A549 (cell line): ENCODE data around the gene ENTHD1. TPM values are rescaled to one million over a fixed set of nuclear protein-coding genes. Genes with fewer than 3 reads are reported as not detected.

Experiments used
- ATAC-seq, 2 experiments: fragments of 200-7000 bp in 1 of 2; fragments of >200 bp in 1 of 2; cut with Nextera tagmentation in 1 of 2; cut with Tn5 transposase in 1 of 2; 3 replicates each; pipeline versions ENCODE4 v1.8.0 to v1.9.1; 2018 to 2020; ENCODE audit warnings: mild to moderate bottlenecking in 1 of 2, moderate library complexity in 1 of 2
- CTCF ChIA-PET: fragments of 300-600 bp; sonication (Branson Sonifier 250); formaldehyde crosslinking; extraction: SDS; loops from one replicate; lab custom pipeline; 2021; ENCODE audit warnings: antibody characterized with exemption, inconsistent platforms; lab: Yijun Ruan, JAX
- POLR2A ChIA-PET: fragments of 350-600 bp; formaldehyde crosslinking; extraction: SDS; loops from one replicate; lab custom pipeline; 2021; ENCODE audit warnings: antibody characterized with exemption, inconsistent platforms; lab: Yijun Ruan, JAX
- DNase-seq, 2 experiments: peaks; one replicate each; pipeline versions ENCODE4 v3.0.0 to v3.0.0-alpha.2; 2011 to 2016; ENCODE audit warnings: low read depth in 1 of 2, low spot score in 1 of 2
- FAIRE-seq: peaks from 2 replicates; lab custom pipeline; 2011; peaks lifted over from hg19 to GRCh38; lab: Jason Lieb, UNC
- H3K27ac ChIP-seq, 2 experiments: fragments of >200 bp; sonication (Bioruptor Twin); formaldehyde crosslinking; 3 replicates each; pipeline ENCODE4 v1.5.1; 2016 to 2017
- H3K4me1 ChIP-seq: fragments of >200 bp; sonication (Bioruptor Twin); formaldehyde crosslinking; 3 replicates; pipeline ENCODE4 v1.6.1; 2016
- H3K4me2 ChIP-seq: fragments of >200 bp; sonication (Bioruptor Twin); formaldehyde crosslinking; 3 replicates; pipeline ENCODE4 v1.6.1; 2016
- H3K4me3 ChIP-seq: fragments of >200 bp; sonication (Bioruptor Twin); formaldehyde crosslinking; 3 replicates; pipeline ENCODE4 v1.5.1; 2016
- H3K9me3 ChIP-seq: fragments of >200 bp; sonication (Bioruptor Twin); formaldehyde crosslinking; 3 replicates; pipeline ENCODE4 v1.6.1; 2016
- CBX2 ChIP-seq: fragments of 200-600 bp; sonication (generic); IDR thresholded peaks from 2 replicates; pipeline ENCODE4 v1.6.1; 2016; ENCODE audit warnings: low read depth, mild to moderate bottlenecking, borderline replicate concordance
- CEBPB ChIP-seq, 2 experiments: fragments of >200 bp in 1 of 2; sonication (Bioruptor Twin) in 1 of 2; formaldehyde crosslinking in 1 of 2; IDR thresholded peaks; 2 replicates each; pipeline ENCODE4 v1.6.1; 2012 to 2016
- CHD2 ChIP-seq: fragments of 150-350 bp; IDR thresholded peaks from 2 replicates; pipeline ENCODE4 v1.6.1; 2014; ENCODE audit warnings: low read length; ENCODE audit not compliant: partially characterized antibody
- CTCF ChIP-seq: fragments of >200 bp; sonication (Bioruptor Twin); formaldehyde crosslinking; IDR thresholded peaks from 3 replicates; pipeline ENCODE4 v1.5.1; 2016
- EP300 ChIP-seq, 2 experiments: fragments of >200 bp; sonication (Bioruptor Twin); formaldehyde crosslinking; IDR thresholded peaks; 2 replicates in 1 of 2; 3 replicates in 1 of 2; pipeline ENCODE4 v1.6.1; 2016 to 2017
- FOSB ChIP-seq: fragments of 250-450 bp; sonication (Bioruptor Pico); IDR thresholded peaks from 2 replicates; pipeline ENCODE4 v1.5.0; 2020; ENCODE audit warnings: mild to moderate bottlenecking, moderate library complexity
- HEYL ChIP-seq: fragments of 250-450 bp; sonication (Bioruptor Pico); IDR thresholded peaks from 2 replicates; pipeline ENCODE4 v1.8.0; 2021; ENCODE audit warnings: mild to moderate bottlenecking, moderate library complexity
- HOXB5 ChIP-seq: fragments of 250-450 bp; sonication (Bioruptor Pico); IDR thresholded peaks from 2 replicates; pipeline ENCODE4 v1.5.0; 2020; ENCODE audit warnings: mild to moderate bottlenecking, moderate library complexity
- JUN ChIP-seq, 2 experiments: fragments of >200 bp; sonication (Bioruptor Twin); formaldehyde crosslinking; IDR thresholded peaks; 2 replicates in 1 of 2; 3 replicates in 1 of 2; pipeline ENCODE4 v1.6.1; 2016 to 2017
- MAX ChIP-seq: IDR thresholded peaks from 2 replicates; pipeline ENCODE4 v1.6.1; 2012
- MAZ ChIP-seq: fragments of 150-350 bp; IDR thresholded peaks from 2 replicates; pipeline ENCODE4 v1.6.1; 2014; ENCODE audit warnings: antibody characterized with exemption, low read depth, low read length, borderline replicate concordance
- NR3C1 ChIP-seq: fragments of >200 bp; sonication (Bioruptor Twin); formaldehyde crosslinking; IDR thresholded peaks from 3 replicates; pipeline ENCODE4 v1.6.1; 2017
- POLR2AphosphoS2 ChIP-seq: conservative IDR thresholded peaks from 2 replicates; pipeline ENCODE4 v1.6.1; 2012; ENCODE audit warnings: low read length, improper control_type of control experiment, inconsistent platforms
- RCOR1 ChIP-seq: fragments of 150-350 bp; IDR thresholded peaks from 2 replicates; pipeline ENCODE4 v1.6.1; 2014; ENCODE audit warnings: antibody characterized with exemption, low read length, low read depth
- REST ChIP-seq: fragments of 200-600 bp; sonication (generic); IDR thresholded peaks from 2 replicates; pipeline ENCODE4 v1.6.1; 2016; ENCODE audit warnings: antibody characterized with exemption, mild to moderate bottlenecking, moderate library complexity
- SMC3 ChIP-seq: fragments of >200 bp; sonication (Bioruptor Twin); formaldehyde crosslinking; IDR thresholded peaks from 3 replicates; pipeline ENCODE4 v1.6.1; 2018; ENCODE audit warnings: inconsistent platforms
- WGBS: methylation state at CpG from one replicate; pipeline ENCODE4 v1.1.6; 2017; ENCODE audit errors: missing lambda C conversion rate; 5-methylcytosine and 5-hydroxymethylcytosine counted together
- polyA plus RNA-seq, 4 experiments: library from polyadenylated mRNA; depleted of rRNA in 3 of 4; stranded (reverse); fragments of >200 nt; fragmentation: RNase III in 1 of 4; extraction: RNeasy Plus Mini Kit Qiagen cat#74134 plus additional on column Dnase treatment in 1 of 4; gene quantifications; 2 replicates in 3 of 4; 3 replicates in 1 of 4; pipeline ENCODE4 v1.2.3, GENCODE V29; 2011 to 2017
- TF ChIP-seq, protein P1 (sequence below): fragments of 150-350 bp; IDR thresholded peaks from 2 replicates; pipeline ENCODE4 v1.6.1; 2014; ENCODE audit warnings: low read depth, mild to moderate bottlenecking, low read length

The ENTHD1 gene
- polyA plus RNA-seq, 2 of the 4 experiments (the other 2 are of a cell fraction) = not detected

GRCh38 chr22:39940757-39941305, 47.3 kb upstream of the ENTHD1 start:
- H3K4me3 ChIP-seq = no peak overlapping the region
- CTCF ChIA-PET = no interaction called here
- no peaks in the 10 kb centered on the region for H3K4me1 ChIP-seq
- TF ChIP-seq, protein P1, sequence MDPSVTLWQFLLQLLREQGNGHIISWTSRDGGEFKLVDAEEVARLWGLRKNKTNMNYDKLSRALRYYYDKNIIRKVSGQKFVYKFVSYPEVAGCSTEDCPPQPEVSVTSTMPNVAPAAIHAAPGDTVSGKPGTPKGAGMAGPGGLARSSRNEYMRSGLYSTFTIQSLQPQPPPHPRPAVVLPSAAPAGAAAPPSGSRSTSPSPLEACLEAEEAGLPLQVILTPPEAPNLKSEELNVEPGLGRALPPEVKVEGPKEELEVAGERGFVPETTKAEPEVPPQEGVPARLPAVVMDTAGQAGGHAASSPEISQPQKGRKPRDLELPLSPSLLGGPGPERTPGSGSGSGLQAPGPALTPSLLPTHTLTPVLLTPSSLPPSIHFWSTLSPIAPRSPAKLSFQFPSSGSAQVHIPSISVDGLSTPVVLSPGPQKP = no peak
- TF ChIP-seq EP300 (IDR thresholded peaks at IDR 0.05) (no peak), MAX (no peak), HEYL (CRISPR knock-in tag) (no peak), FOSB (CRISPR knock-in tag) (no peak)
- WGBS = 60% methylated on average over 9 of the region's 9 CpGs
- ATAC-seq (no peak), FAIRE-seq (no peak), DNase-seq (no peak)
- POLR2A ChIA-PET = no interaction called here
- H3K9me3 ChIP-seq = no peaks in the 10 kb centered on the region
- no peak overlapping the region for H3K4me2 ChIP-seq
- no peak overlapping the region for H3K27ac ChIP-seq

DNA sequence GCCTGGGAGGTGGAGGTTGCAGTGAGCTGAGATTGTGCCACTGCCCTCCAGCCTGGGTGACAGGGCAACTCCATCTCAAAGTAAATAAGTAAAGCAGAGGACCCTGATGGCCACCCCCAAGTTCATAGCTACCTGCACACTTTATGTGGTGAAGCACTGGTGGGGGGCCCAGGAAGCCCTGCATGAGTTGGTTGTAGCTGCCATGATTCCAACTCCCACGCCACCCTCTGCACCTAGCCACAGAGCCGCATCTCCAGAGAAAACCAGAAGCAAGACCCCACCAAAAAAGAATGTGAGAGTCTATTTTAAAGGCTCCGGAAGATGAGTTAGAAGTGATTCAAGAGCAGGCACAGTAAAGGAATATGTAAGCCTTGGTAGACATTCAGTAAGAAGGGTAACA, 46.3 kb upstream of the ENTHD1 start:
- no peaks in the 10 kb centered on the region for H3K9me3 ChIP-seq
- ATAC-seq (no peak), FAIRE-seq (no peak), DNase-seq (no peak)
- TF ChIP-seq POLR2AphosphoS2 (no peak), REST (no peak), MAZ (no peak), CHD2 (no peak), CBX2 (no peak), SMC3 (no peak), HOXB5 (CRISPR knock-in tag) (no peak), CTCF (no peak), CEBPB (IDR thresholded peaks at IDR 0.05) (no peak), JUN (IDR thresholded peaks at IDR 0.05) (no peak), RCOR1 (no peak), NR3C1 (no peak)
- H3K4me1 ChIP-seq = no peaks in the 10 kb centered on the region
- no peak overlapping the region for H3K27ac ChIP-seq
- 71% methylated on average over 3 of the region's 3 CpGs for WGBS
- ChIA-PET CTCF (no interaction called here), POLR2A (no interaction called here)
- no peak overlapping the region for H3K4me2 ChIP-seq
- H3K4me3 ChIP-seq = no peak overlapping the region
